Osteocyte (in vitro differentiated cells): ENCODE data around the gene GLYR1. TPM values are rescaled to one million over a fixed set of nuclear protein-coding genes. Genes with fewer than 3 reads are reported as not detected.

Experiments used
- DNase-seq: peaks from one replicate; pipeline ENCODE4 v3.0.0; 2021; ENCODE audit warnings: mixed read lengths; ENCODE audit not compliant: unreplicated experiment; ENCODE audit errors: extremely low spot score
- H3K27ac Mint-ChIP-seq: one replicate; pipeline ENCODE4 v1.8.0; 2021; ENCODE audit warnings: mild to moderate bottlenecking, mixed read lengths; ENCODE audit not compliant: unreplicated experiment
- H3K27me3 Mint-ChIP-seq: one replicate; pipeline ENCODE4 v1.8.0; 2021; ENCODE audit warnings: mixed read lengths; ENCODE audit not compliant: unreplicated experiment
- H3K36me3 Mint-ChIP-seq: one replicate; pipeline ENCODE4 v1.8.0; 2021; ENCODE audit warnings: mixed read lengths; ENCODE audit not compliant: unreplicated experiment
- H3K4me1 Mint-ChIP-seq: one replicate; pipeline ENCODE4 v1.8.0; 2021; ENCODE audit warnings: mixed read lengths; ENCODE audit not compliant: unreplicated experiment
- H3K4me3 Mint-ChIP-seq: one replicate; pipeline ENCODE4 v1.8.0; 2021; ENCODE audit warnings: mild to moderate bottlenecking, moderate library complexity, mixed read lengths; ENCODE audit not compliant: unreplicated experiment
- H3K9me3 Mint-ChIP-seq: one replicate; pipeline ENCODE4 v1.8.0; 2021; ENCODE audit warnings: mixed read lengths; ENCODE audit not compliant: unreplicated experiment
- total RNA-seq: library from RNA; stranded (reverse); gene quantifications from 2 replicates; pipeline ENCODE4 v1.2.1, GENCODE V29; 2021
- TF ChIP-seq, protein P1 (sequence below): fragments of 200-600 bp; sonication (generic); IDR thresholded peaks from 2 replicates; pipeline ENCODE4 v1.5.0; 2021; ENCODE audit warnings: antibody characterized with exemption, mild to moderate bottlenecking, moderate library complexity

The GLYR1 gene
- total RNA-seq, 1 donor from 2014 or later = 76.9 TPM

DNA sequence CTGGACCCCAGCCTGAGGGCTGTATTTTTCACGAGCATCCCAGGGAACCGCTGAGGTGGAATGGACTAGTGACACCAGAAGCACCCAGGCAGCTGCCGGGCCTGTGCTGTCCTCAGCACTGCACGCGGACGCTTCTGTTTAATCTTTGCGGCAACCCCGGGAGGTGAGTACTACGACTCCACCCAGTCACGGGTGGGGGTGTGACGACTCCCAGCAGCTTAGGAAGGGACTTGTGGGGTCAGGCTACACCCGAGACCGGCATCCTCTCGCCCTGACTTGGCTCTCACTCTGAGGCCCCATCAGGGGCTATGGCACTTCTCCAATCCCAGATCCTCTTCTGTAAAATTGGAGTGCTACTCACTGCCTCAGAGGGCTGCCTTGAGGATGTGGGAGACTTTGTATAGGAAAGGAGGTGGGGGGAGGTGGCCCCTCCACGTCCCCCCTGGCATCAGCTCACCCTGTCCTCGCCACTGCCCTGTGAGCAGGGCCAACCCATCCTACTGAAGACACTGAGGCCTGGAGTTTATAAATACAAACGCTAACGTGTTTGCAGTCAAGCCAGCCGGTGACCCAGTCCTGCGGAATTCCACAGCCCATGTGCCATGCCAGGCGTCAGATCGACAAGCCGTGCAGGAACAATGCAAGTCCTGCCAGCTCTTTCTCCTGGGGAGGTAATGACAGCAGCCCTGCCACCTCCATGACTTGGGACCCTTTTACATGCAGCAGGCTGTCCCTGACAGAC, 45.4 kb upstream of the GLYR1 start:
- H3K27me3 Mint-ChIP-seq = no peaks in the 10 kb centered on the region
- TF ChIP-seq, protein P1, sequence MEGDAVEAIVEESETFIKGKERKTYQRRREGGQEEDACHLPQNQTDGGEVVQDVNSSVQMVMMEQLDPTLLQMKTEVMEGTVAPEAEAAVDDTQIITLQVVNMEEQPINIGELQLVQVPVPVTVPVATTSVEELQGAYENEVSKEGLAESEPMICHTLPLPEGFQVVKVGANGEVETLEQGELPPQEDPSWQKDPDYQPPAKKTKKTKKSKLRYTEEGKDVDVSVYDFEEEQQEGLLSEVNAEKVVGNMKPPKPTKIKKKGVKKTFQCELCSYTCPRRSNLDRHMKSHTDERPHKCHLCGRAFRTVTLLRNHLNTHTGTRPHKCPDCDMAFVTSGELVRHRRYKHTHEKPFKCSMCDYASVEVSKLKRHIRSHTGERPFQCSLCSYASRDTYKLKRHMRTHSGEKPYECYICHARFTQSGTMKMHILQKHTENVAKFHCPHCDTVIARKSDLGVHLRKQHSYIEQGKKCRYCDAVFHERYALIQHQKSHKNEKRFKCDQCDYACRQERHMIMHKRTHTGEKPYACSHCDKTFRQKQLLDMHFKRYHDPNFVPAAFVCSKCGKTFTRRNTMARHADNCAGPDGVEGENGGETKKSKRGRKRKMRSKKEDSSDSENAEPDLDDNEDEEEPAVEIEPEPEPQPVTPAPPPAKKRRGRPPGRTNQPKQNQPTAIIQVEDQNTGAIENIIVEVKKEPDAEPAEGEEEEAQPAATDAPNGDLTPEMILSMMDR = no peak
- peak overlapping the region; percentile 31 for H3K27ac Mint-ChIP-seq
- no peaks in the 10 kb centered on the region for H3K9me3 Mint-ChIP-seq
- H3K4me1 Mint-ChIP-seq = peaks cover 9% of the 10 kb centered on the region
- H3K36me3 Mint-ChIP-seq = peaks cover 8% of the 10 kb centered on the region
- no peak for DNase-seq
- H3K4me3 Mint-ChIP-seq = no peak overlapping the region

DNA sequence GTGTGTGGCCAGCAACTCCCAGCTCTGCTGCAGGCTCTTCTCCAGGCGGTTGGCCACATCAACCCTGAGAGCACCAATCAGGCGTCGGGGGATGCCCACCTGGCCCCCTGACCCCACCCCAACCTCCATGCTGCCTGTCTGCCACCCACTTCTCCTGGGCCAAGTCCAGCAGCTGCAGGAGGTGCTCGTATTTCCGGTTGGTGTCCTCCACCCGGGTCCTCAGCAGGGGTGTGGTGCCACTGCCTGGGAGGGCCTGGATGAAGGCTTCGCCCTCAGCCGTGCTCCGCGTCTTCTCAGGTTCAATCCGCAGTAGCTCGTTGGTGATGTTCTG, 44.8 kb upstream of the GLYR1 start:
- H3K4me3 Mint-ChIP-seq = no peak overlapping the region
- peaks cover 9% of the 10 kb centered on the region for H3K4me1 Mint-ChIP-seq
- peaks cover 12% of the 10 kb centered on the region for H3K36me3 Mint-ChIP-seq
- TF ChIP-seq, protein P1 = no peak
- no peaks in the 10 kb centered on the region for H3K9me3 Mint-ChIP-seq
- DNase-seq = no peak
- H3K27ac Mint-ChIP-seq = no peak overlapping the region
- no peaks in the 10 kb centered on the region for H3K27me3 Mint-ChIP-seq

DNA sequence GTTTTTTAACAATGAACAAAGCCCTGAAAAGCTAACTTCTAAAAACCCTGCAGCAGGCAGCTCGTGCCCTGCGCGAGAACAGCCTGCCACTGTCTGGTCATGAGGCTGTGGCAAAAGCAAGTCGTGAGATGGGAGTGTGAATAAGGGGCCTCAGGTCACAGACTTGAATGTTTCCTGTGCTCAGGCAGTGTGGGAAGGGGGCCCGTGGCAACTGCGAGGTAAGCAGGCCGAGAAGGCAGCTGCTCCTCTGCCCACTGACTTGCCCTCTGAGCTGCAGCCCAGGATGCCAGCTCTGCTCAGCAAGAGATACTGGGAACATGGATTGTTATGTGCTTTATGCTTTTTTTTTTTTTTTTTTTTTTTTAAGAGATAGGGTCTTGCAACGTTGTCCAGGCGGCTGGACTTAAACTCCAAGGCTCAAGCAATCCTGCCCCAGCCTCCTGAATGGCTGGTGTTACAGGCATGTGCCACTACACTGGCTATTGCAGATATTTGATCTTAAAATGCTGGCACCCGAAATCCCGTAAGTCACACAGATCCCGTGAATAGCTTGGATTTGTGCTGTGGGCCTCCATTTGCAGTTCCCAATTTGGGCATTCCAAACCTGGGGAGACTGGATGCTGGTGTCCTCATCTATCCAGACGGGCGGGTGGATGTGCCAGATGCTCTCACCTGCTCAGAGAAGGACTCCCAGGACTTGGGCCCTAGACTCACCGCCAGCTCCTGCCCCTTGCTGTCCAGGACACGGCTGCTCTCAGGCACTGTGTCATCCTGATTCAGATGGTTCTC, 44.2 kb upstream of the GLYR1 start:
- no peaks in the 10 kb centered on the region for H3K27me3 Mint-ChIP-seq
- no peaks in the 10 kb centered on the region for H3K9me3 Mint-ChIP-seq
- peaks cover 16% of the 10 kb centered on the region for H3K36me3 Mint-ChIP-seq
- no peak overlapping the region for H3K27ac Mint-ChIP-seq
- H3K4me1 Mint-ChIP-seq = peaks cover 9% of the 10 kb centered on the region
- TF ChIP-seq, protein P1 = no peak
- H3K4me3 Mint-ChIP-seq = no peak overlapping the region
- DNase-seq = no peak

DNA sequence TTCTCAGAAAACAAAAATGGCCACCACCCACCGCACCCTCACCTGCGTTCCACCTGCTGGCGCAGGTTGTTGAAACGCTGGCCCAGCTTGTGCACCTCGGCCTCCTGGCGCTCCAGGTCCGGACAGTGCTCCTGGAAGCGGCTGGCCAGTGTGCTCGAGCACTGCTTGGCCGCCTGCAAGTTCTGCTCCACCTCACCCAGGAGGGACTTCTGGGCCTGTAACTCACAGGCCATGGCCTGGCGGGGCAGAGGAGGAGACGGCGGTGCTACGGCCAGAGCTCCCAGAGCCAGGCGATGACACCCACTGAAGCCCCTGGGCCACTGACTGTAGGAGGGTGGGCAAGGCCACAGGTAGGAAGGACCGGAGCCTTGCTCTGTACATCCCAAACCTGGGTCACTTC, 43.6 kb upstream of the GLYR1 start:
- Mint-ChIP-seq H3K4me1 (peaks cover 9% of the 10 kb centered on the region), H3K36me3 (peaks cover 22% of the 10 kb centered on the region)

DNA sequence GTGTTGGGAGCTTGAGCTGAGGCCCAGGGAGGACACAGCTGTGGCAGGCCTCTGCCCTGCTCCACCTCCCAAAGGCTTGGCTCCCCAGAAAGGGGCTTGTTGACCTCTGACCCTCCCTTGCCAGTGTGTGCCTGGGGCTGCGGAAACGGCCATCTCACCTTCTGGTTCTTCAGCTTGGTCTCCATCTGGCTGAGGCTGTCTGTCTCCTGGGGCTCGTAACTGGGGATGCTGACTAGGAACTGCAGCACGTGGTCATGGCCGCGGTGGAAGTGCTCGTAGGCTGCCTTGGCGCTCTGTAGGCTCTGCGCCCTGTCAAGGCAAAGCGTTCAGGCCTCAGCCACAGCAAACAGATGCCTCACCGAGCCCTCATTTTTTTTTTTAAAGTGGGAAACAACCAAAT, 42.9 kb upstream of the GLYR1 start:
- H3K27ac Mint-ChIP-seq = no peak overlapping the region
- H3K4me1 Mint-ChIP-seq = peaks cover 9% of the 10 kb centered on the region
- TF ChIP-seq, protein P1 = no peak
- no peaks in the 10 kb centered on the region for H3K27me3 Mint-ChIP-seq
- H3K36me3 Mint-ChIP-seq = peaks cover 27% of the 10 kb centered on the region
- DNase-seq = no peak
- H3K4me3 Mint-ChIP-seq = no peak overlapping the region
- no peaks in the 10 kb centered on the region for H3K9me3 Mint-ChIP-seq

More for the DNA sequence above, 43.6 kb upstream of the GLYR1 start:
- Mint-ChIP-seq H3K4me3 (no peak overlapping the region), H3K9me3 (no peaks in the 10 kb centered on the region), H3K27ac (no peak overlapping the region), H3K27me3 (no peaks in the 10 kb centered on the region)
- no peak for DNase-seq
- TF ChIP-seq, protein P1 = no peak
